Measurements from ENCODE around the gene SNX1. TPM values are rescaled to one million over a fixed set of nuclear protein-coding genes. Genes with fewer than 3 reads are reported as not detected.

The SNX1 gene
- total RNA-seq, 5 donors from 2014 or later (not counting 1 experiment from before 2014, with no cell fraction given), result 98.8 to 168 (median 152) TPM

DNA sequence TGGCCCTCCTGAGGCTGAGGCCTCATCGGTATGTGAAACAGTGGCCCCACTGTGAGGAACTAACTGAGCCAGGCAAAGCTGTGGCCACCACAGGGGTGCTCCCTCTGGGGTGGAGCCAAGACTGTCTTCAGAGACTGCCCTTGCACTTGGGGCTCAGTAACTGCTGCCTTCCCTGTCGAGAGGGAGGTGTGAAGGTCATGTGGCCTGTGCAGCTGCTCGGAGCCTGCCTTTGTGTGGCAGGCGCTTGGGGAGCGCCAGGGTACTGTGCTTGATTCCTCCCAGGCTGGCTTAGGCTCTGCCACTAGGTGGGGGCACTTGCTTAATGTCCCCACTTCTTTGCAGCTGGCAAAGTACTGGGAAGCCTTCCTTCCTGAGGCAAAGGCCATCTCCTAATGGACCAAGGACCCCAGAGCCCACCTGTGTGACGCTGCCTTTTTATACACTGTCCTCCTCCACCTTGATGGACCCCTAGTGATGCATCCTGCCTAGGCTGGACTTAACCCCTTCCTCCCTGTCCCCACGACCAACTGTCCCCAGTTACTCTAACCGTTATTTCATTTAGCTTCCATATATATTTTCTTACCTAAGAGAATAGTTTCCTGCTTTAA is 41.5 kb downstream of the SNX1 start:
- no peaks in the 10 kb centered on the region for H3K4me1 ChIP-seq (ENCODE audit: control insufficient read depth in 1 of 2, extremely low read depth in 1 of 2, insufficient read depth in 2 of 2, low read length in 2 of 2)
- no peaks in the 10 kb centered on the region for H3K9me3 ChIP-seq
- no peak overlapping the region for H3K4me3 ChIP-seq (ENCODE audit: control insufficient read depth in 1 of 2, extremely low read depth in 1 of 2, low read length in 1 of 2)
- H3K27me3 ChIP-seq (replicated peaks in 1 of 2; ENCODE audit: control insufficient read depth in 2 of 2, extremely low read depth in 1 of 2, insufficient read depth in 2 of 2, low read length in 1 of 2), result no peaks in the 10 kb centered on the region
- H3K36me3 ChIP-seq (ENCODE audit: control insufficient read depth in 2 of 2, extremely low read depth in 1 of 2, insufficient read depth in 1 of 2, low read length in 1 of 2), result peaks cover 23 to 69% of the 10 kb centered on the region in 2 donors
- no peak overlapping the region for H3K27ac Mint-ChIP-seq
- no peaks in the 10 kb centered on the region for H3K4me1 Mint-ChIP-seq
- no peak overlapping the region for H3K4me3 Mint-ChIP-seq
- no peaks in the 10 kb centered on the region for H3K27me3 Mint-ChIP-seq
- ATAC-seq (replicated peaks in 1 of 4) (peak in 3 of 4 experiments; percentile 23 to 48 (median 38)), DNase-seq (peak in 1 of 35 experiments; percentile 18)
- peaks cover 48% of the 10 kb centered on the region for H3K36me3 Mint-ChIP-seq
- H3K27ac ChIP-seq (ENCODE audit: low read length), result no peak overlapping the region
- 85% methylated on average over 6 of the region's 8 CpGs for WGBS (ENCODE audit: insufficient coverage)
- POLR2A ChIA-PET, result no interaction called here
- CTCF ChIA-PET, result no interaction called here
- no peaks in the 10 kb centered on the region for H3K9me3 Mint-ChIP-seq

DNA sequence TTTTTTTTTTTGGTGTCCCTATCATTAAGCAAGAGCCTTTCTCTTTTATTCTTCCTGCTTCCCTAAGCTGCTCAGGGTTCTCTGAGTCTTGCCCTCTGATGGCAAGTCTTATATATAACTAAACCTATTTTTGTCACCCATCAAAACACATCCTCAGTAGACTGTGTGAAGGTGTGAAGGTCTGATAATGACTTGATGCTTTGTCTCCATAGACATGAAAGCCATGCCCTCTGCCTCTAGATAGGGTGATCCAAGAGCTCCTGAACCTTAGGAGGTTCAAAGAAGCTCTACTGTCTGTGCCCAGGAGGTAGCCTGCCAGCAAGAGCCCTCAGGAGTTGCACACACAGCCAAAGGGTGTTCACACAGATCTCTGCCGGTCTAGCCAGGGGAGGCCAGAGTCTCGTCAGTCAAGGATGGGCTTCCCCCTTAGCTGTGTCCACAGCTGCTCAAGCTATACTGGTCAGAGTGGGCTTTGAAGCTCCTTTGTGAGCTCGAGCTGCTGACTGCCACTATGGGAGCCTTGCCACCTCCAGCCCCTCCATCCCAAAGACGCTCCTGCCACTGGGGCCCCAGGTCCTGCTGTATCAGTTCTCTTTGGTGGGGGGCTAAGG is 42.7 kb downstream of the SNX1 start:
- CTCF ChIA-PET, result interaction anchor here (0.5 to 0.8 kb wide), 3 partner anchors 11 to 387 kb away, joined by 3 to 4 read pairs (median 3); no protein-coding TSS in a partner anchor
- POLR2A ChIA-PET, result interaction anchor here in 1 of 2 donors (0.7 kb wide), 1 partner anchor 1440 kb away, joined by 5 read pairs; no protein-coding TSS in a partner anchor
- Histone ChIP-seq H3K27me3 (replicated peaks in 1 of 2; ENCODE audit: control insufficient read depth in 2 of 2, extremely low read depth in 1 of 2, insufficient read depth in 2 of 2, low read length in 1 of 2) (no peaks in the 10 kb centered on the region), H3K27ac (ENCODE audit: low read length) (no peak overlapping the region), H3K36me3 (ENCODE audit: control insufficient read depth in 2 of 2, extremely low read depth in 1 of 2, insufficient read depth in 1 of 2, low read length in 1 of 2) (peaks cover 18 to 68% of the 10 kb centered on the region in 2 donors), H3K4me1 (ENCODE audit: control insufficient read depth in 1 of 2, extremely low read depth in 1 of 2, insufficient read depth in 2 of 2, low read length in 2 of 2) (no peaks in the 10 kb centered on the region), H3K9me3 (no peaks in the 10 kb centered on the region), H3K4me3 (ENCODE audit: control insufficient read depth in 1 of 2, extremely low read depth in 1 of 2, low read length in 1 of 2) (no peak overlapping the region)
- no peaks in the 10 kb centered on the region for H3K9me3 Mint-ChIP-seq
- DNase-seq (no peak), ATAC-seq (replicated peaks in 1 of 4) (no peak)
- no peak overlapping the region for H3K27ac Mint-ChIP-seq
- no peaks in the 10 kb centered on the region for H3K4me1 Mint-ChIP-seq
- H3K4me3 Mint-ChIP-seq, result no peak overlapping the region
- 96% methylated on average over 2 of the region's 4 CpGs for WGBS (ENCODE audit: insufficient coverage)
- H3K36me3 Mint-ChIP-seq, result peaks cover 44% of the 10 kb centered on the region
- H3K27me3 Mint-ChIP-seq, result no peaks in the 10 kb centered on the region

DNA sequence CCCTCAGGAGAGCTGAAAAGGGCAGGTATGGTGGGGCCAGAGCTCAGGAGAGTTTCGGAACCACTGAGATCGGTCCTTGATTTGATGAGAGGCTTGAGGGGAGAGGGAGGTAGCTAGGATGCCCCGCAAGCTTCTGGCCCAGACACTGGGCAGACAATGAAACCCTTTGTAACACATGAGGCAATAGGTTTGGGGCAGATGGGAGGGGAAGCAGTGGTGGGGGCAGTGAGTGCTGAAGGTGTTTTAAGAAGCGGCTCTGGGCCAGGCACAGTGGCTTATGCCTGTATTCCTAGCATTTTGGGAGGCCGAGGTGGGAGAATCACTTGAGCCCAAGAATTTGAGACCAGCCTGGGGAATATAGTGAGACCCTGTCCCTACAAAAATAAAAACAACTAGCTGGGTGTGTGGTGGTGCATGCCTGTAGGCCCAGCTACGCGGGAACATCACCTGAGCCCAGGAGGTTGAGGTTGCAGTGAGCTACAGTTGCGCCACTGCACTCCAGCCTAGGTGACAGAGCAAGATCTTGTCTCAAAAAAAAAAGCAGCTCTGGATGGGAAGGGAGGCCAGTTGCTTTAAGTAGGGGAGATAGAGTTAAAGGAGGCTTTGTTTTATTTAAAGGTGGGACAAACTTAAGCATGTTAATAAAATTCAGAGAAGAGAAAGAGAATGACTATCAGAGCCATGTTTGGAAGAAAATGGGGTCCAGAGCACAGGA is 46.2 kb downstream of the SNX1 start:
- no peak for DNase-seq
- CTCF ChIA-PET, result no interaction called here
- Histone ChIP-seq H3K4me1 (ENCODE audit: control insufficient read depth in 1 of 2, extremely low read depth in 1 of 2, insufficient read depth in 2 of 2, low read length in 2 of 2) (no peaks in the 10 kb centered on the region), H3K36me3 (ENCODE audit: control insufficient read depth in 2 of 2, extremely low read depth in 1 of 2, insufficient read depth in 1 of 2, low read length in 1 of 2) (peaks cover 21 to 54% of the 10 kb centered on the region in 2 donors), H3K4me3 (ENCODE audit: control insufficient read depth in 1 of 2, extremely low read depth in 1 of 2, low read length in 1 of 2) (no peak overlapping the region), H3K9me3 (no peaks in the 10 kb centered on the region), H3K27me3 (replicated peaks in 1 of 2; ENCODE audit: control insufficient read depth in 2 of 2, extremely low read depth in 1 of 2, insufficient read depth in 2 of 2, low read length in 1 of 2) (no peaks in the 10 kb centered on the region), H3K27ac (ENCODE audit: low read length) (no peak overlapping the region)
- H3K4me1 Mint-ChIP-seq, result no peaks in the 10 kb centered on the region
- 100% methylated on average over 5 of the region's 8 CpGs for WGBS (ENCODE audit: insufficient coverage)
- H3K27me3 Mint-ChIP-seq, result no peaks in the 10 kb centered on the region
- H3K36me3 Mint-ChIP-seq, result peaks cover 39% of the 10 kb centered on the region
- ATAC-seq (replicated peaks in 1 of 4), result no peak
- H3K4me3 Mint-ChIP-seq, result no peak overlapping the region
- POLR2A ChIA-PET, result interaction anchor here (0.5 to 0.7 kb wide), 2 partner anchors 751 to 868 kb away, joined by 3 read pairs; no protein-coding TSS in a partner anchor
- peak overlapping the region in 1 of 2 donors; percentile 23 for H3K27ac Mint-ChIP-seq
- H3K9me3 Mint-ChIP-seq, result no peaks in the 10 kb centered on the region

DNA sequence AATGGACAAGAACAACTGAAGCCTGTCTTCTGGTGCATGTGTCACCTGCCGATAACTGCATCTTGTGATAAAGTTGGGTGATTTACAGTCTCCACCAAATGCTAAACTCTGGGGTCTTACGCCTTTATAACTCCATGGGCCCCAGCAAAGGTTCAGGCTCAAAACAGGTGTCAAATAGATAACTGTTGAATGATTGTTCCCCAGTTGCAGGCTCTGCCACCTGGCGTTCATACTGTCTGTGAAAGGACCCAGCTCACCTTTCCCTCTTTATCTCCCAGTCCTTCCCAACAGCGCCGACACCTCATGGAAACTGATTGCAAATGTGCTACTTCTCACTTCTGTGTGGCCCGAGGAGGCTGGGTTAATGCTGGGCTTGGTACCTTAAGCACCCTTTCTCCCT is 47.5 kb downstream of the SNX1 start:
- ATAC-seq (replicated peaks in 1 of 4), result no peak
- Histone ChIP-seq H3K4me1 (ENCODE audit: control insufficient read depth in 1 of 2, extremely low read depth in 1 of 2, insufficient read depth in 2 of 2, low read length in 2 of 2) (no peaks in the 10 kb centered on the region), H3K4me3 (ENCODE audit: control insufficient read depth in 1 of 2, extremely low read depth in 1 of 2, low read length in 1 of 2) (no peak overlapping the region), H3K27me3 (replicated peaks in 1 of 2; ENCODE audit: control insufficient read depth in 2 of 2, extremely low read depth in 1 of 2, insufficient read depth in 2 of 2, low read length in 1 of 2) (no peaks in the 10 kb centered on the region), H3K9me3 (no peaks in the 10 kb centered on the region), H3K36me3 (ENCODE audit: control insufficient read depth in 2 of 2, extremely low read depth in 1 of 2, insufficient read depth in 1 of 2, low read length in 1 of 2) (peaks cover 14 to 41% of the 10 kb centered on the region in 2 donors), H3K27ac (ENCODE audit: low read length) (no peak overlapping the region)
- Mint-ChIP-seq H3K27me3 (no peaks in the 10 kb centered on the region), H3K9me3 (no peaks in the 10 kb centered on the region), H3K4me3 (no peak overlapping the region), H3K36me3 (peaks cover 29% of the 10 kb centered on the region), H3K4me1 (no peaks in the 10 kb centered on the region), H3K27ac (no peak overlapping the region)
- 100% methylated on average over 2 of the region's 6 CpGs for WGBS (ENCODE audit: insufficient coverage)
- DNase-seq, result no peak
- ChIA-PET POLR2A (interaction anchor here in 1 of 2 donors (0.5 kb wide), 1 partner anchor 41 kb away, joined by 3 read pairs; no protein-coding TSS in a partner anchor), CTCF (interaction anchor here in 1 of 2 donors (0.6 to 1.1 kb wide), 2 partner anchors 10 to 168 kb away, joined by 5 to 6 read pairs; no protein-coding TSS in a partner anchor)

DNA sequence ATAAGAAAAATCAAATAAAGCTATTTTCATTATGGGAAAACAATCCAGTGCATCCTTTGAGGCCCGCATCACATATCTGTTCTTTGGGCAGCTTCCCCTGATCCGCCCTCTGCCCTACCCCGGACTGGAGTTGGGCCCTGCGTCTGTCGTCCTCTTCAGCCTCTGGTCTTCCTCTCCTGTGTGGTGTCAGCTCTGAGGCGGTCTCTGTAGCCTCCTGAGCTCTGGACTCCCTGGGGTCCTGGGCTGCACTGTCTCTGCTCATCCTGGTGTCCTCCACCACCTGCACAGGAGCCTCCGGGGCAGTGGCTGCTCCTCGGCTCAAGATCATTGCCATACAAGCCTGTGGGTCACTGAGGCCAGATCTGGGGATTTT is 48.4 kb downstream of the SNX1 start:
- Mint-ChIP-seq H3K9me3 (no peaks in the 10 kb centered on the region), H3K27me3 (no peaks in the 10 kb centered on the region), H3K4me1 (peaks cover under 1 to 2% (median 2%) of the 10 kb centered on the region in 3 donors), H3K36me3 (peaks cover 28% of the 10 kb centered on the region), H3K4me3 (no peak overlapping the region), H3K27ac (no peak overlapping the region)
- DNase-seq (no peak), ATAC-seq (replicated peaks in 1 of 4) (no peak)
- Histone ChIP-seq H3K27ac (ENCODE audit: low read length) (no peak overlapping the region), H3K4me3 (ENCODE audit: control insufficient read depth in 1 of 2, extremely low read depth in 1 of 2, low read length in 1 of 2) (no peak overlapping the region), H3K4me1 (ENCODE audit: control insufficient read depth in 1 of 2, extremely low read depth in 1 of 2, insufficient read depth in 2 of 2, low read length in 2 of 2) (no peaks in the 10 kb centered on the region), H3K36me3 (ENCODE audit: control insufficient read depth in 2 of 2, extremely low read depth in 1 of 2, insufficient read depth in 1 of 2, low read length in 1 of 2) (peaks cover 14 to 35% of the 10 kb centered on the region in 2 donors), H3K9me3 (no peaks in the 10 kb centered on the region), H3K27me3 (replicated peaks in 1 of 2; ENCODE audit: control insufficient read depth in 2 of 2, extremely low read depth in 1 of 2, insufficient read depth in 2 of 2, low read length in 1 of 2) (no peaks in the 10 kb centered on the region)
- POLR2A ChIA-PET, result no interaction called here
- WGBS (ENCODE audit: insufficient coverage), result 80% methylated on average over 6 of the region's 8 CpGs
- CTCF ChIA-PET, result interaction anchor here in 1 of 2 donors (1.1 kb wide), 1 partner anchor 9 kb away, joined by 5 read pairs; no protein-coding TSS in a partner anchor

DNA sequence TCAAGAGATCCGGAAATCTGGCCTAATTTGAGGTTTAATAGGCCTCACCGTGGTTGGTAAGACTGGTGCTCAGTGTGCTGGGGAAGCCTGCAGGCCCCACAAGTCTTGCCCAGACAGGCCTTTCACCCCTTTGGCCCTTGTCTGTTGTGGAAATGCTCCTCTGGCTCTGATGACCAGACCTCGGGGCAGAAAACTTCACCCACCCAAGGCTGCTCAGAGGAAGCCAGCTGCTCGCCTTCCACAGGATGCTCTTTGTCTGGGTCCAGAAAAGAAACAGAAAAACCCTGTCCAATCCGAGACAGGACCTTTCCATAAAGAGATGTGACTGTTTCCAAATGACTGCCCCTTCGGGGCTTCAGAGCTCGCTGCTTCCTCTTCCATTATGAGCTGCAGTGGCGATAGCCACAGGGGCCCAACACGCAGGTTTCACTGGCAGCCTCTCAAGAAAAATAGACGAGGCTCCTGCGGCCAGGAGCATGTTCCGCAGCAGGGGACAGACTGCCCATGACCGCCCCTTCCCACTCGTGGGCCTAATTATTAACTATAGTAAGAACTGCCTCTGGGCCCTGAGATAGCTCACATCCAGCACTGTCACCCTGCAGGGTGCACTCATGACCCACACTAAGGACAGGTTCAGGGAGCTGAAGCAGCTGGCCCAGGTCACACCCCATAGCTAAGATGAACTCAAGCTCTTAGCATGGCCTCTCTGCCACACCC is 48.9 kb downstream of the SNX1 start:
- Histone ChIP-seq H3K27ac (ENCODE audit: low read length) (no peak overlapping the region), H3K36me3 (ENCODE audit: control insufficient read depth in 2 of 2, extremely low read depth in 1 of 2, insufficient read depth in 1 of 2, low read length in 1 of 2) (peaks cover 14 to 35% of the 10 kb centered on the region in 2 donors), H3K9me3 (no peaks in the 10 kb centered on the region), H3K4me1 (ENCODE audit: control insufficient read depth in 1 of 2, extremely low read depth in 1 of 2, insufficient read depth in 2 of 2, low read length in 2 of 2) (peaks cover 0 to 4% of the 10 kb centered on the region in 2 experiments), H3K4me3 (ENCODE audit: control insufficient read depth in 1 of 2, extremely low read depth in 1 of 2, low read length in 1 of 2) (no peak overlapping the region), H3K27me3 (replicated peaks in 1 of 2; ENCODE audit: control insufficient read depth in 2 of 2, extremely low read depth in 1 of 2, insufficient read depth in 2 of 2, low read length in 1 of 2) (peaks cover 0 to under 1% of the 10 kb centered on the region in 2 experiments)
- Mint-ChIP-seq H3K4me1 (peaks cover 6 to 7% (median 6%) of the 10 kb centered on the region in 3 donors), H3K27me3 (no peaks in the 10 kb centered on the region), H3K4me3 (no peak overlapping the region), H3K27ac (no peak overlapping the region), H3K9me3 (no peaks in the 10 kb centered on the region), H3K36me3 (peaks cover 28% of the 10 kb centered on the region)
- POLR2A ChIA-PET, result no interaction called here
- DNase-seq, result no peak
- 97% methylated on average over 14 of the region's 14 CpGs for WGBS (ENCODE audit: insufficient coverage)
- peak in 1 of 4 experiments; percentile 36 for ATAC-seq (replicated peaks in 1 of 4)
- CTCF ChIA-PET, result interaction anchor here in 1 of 2 donors (0.6 kb wide), 1 partner anchor 9 kb away, joined by 3 read pairs; no protein-coding TSS in a partner anchor

Data from T-cell (primary cell).